Measurements from ENCODE around the gene RNGTT.

DNA sequence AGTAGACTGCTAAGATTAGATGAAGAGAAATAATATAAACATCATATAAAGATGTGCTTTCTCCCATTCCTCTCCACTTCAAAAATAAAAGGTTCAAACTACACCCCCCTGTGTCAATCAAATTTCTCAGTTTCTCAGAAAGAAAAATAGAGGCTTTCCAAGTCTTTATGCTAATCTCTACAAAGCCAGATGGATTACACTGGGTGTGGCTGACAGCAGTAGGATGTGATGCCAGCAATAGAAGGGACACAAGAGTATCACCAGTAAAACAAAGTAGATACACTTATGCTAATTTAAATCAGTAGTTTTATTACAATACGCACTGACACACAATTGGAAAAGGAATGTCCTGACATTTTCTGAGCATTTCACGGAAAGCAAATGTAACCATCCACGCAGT, 353.4 kb downstream of the RNGTT start:
- TF ChIP-seq TRIM28 (IDR thresholded peaks at IDR 0.05; ENCODE audit: borderline replicate concordance, low read length), result no peak
- no peak for TF ChIP-seq ZNF423 (tag by site-specific recombination; IDR thresholded peaks at IDR 0.05)
- TF ChIP-seq YY1 (tag by site-specific recombination; IDR thresholded peaks at IDR 0.05), result no peak
- TF ChIP-seq, protein P1, sequence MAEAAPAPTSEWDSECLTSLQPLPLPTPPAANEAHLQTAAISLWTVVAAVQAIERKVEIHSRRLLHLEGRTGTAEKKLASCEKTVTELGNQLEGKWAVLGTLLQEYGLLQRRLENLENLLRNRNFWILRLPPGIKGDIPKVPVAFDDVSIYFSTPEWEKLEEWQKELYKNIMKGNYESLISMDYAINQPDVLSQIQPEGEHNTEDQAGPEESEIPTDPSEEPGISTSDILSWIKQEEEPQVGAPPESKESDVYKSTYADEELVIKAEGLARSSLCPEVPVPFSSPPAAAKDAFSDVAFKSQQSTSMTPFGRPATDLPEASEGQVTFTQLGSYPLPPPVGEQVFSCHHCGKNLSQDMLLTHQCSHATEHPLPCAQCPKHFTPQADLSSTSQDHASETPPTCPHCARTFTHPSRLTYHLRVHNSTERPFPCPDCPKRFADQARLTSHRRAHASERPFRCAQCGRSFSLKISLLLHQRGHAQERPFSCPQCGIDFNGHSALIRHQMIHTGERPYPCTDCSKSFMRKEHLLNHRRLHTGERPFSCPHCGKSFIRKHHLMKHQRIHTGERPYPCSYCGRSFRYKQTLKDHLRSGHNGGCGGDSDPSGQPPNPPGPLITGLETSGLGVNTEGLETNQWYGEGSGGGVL (tag by site-specific recombination; IDR thresholded peaks at IDR 0.05), result no peak
- TF ChIP-seq ZNF274 (IDR thresholded peaks at IDR 0.05; ENCODE audit: low read length), result no peak
- TF ChIP-seq ZNF274 (tag by site-specific recombination; IDR thresholded peaks at IDR 0.05; ENCODE audit: borderline replicate concordance), result no peak
- TF ChIP-seq SCRT2 (tag by site-specific recombination; IDR thresholded peaks at IDR 0.05), result no peak
- no peak for TF ChIP-seq ZEB2 (tag by site-specific recombination; IDR thresholded peaks at IDR 0.05)
- no peak for TF ChIP-seq CTCF (tag by site-specific recombination; IDR thresholded peaks at IDR 0.05)
- TF ChIP-seq TCF7L2 (IDR thresholded peaks at IDR 0.05; ENCODE audit: borderline replicate concordance, low read depth, low read length), result no peak
- no peak for TF ChIP-seq SALL2 (tag by site-specific recombination; IDR thresholded peaks at IDR 0.05; ENCODE audit: borderline replicate concordance)
- no peak for TF ChIP-seq ZSCAN30 (tag by site-specific recombination; IDR thresholded peaks at IDR 0.05)

All from HEK293 (cell line).